GM10266 (cell line): Measurements from ENCODE around the gene SPPL2A.
"Not testable (repeated sequence)": the region's sequence is repeated elsewhere in the genome, so short reads cannot be mapped to it uniquely, and the experiment has no call there.

Experiments
- DNase-seq: peaks from one replicate; pipeline ENCODE4 v3.0.0; 2012; ENCODE audit errors: extremely low spot score
- TF ChIP-seq, protein P1 (sequence below): IDR thresholded peaks from 2 replicates; pipeline ENCODE4 v1.5.1; 2012; ENCODE audit warnings: mild to moderate bottlenecking, low read depth; ENCODE audit not compliant: control insufficient read depth, insufficient read depth; ENCODE audit errors: missing control alignments

SPPL2A gene, protein sequence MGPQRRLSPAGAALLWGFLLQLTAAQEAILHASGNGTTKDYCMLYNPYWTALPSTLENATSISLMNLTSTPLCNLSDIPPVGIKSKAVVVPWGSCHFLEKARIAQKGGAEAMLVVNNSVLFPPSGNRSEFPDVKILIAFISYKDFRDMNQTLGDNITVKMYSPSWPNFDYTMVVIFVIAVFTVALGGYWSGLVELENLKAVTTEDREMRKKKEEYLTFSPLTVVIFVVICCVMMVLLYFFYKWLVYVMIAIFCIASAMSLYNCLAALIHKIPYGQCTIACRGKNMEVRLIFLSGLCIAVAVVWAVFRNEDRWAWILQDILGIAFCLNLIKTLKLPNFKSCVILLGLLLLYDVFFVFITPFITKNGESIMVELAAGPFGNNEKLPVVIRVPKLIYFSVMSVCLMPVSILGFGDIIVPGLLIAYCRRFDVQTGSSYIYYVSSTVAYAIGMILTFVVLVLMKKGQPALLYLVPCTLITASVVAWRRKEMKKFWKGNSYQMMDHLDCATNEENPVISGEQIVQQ

DNA sequence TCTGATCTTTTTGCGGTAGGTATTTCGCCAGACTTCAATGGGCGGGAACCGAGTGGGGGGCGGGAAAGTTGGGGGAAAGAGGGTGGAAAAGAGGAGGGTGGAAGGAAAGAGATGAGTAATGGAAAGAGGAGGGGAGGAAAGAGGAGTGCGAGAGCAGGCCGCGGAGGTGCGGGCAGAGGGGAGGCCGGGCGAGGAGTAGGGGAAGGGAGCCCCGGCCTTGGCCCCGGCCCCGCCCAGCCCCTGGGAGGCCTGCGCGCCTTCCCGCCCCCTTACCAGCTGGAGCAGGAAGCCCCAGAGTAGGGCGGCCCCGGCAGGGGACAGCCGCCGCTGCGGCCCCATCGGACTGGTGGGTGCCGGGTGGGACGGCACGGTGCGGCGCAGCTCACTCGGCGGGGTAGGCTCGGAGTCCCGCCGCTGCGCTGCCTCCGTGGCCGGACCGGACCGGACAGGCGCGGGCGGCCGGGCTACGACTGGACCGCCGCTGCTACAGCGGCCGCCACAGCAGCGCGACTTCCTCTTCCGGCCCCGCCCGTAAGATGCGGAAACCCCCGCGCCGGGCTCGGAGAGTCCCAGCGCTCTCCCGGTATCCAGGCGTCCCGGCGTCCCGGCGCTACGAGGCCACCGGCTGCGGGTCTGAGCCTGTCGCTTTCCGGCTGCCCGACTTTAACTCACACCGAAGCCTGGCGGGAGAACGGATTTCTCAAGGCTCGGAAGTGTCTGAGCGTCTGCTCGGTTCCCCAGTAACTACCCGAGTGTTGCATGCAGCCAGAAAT is at the start of gene SPPL2A:
TSS of gene SPPL2A (minus strand) at position 512 of the 773 bp plus-strand sequence. CDS start at position 339, 173 bp downstream.
- peak; percentile 93 for DNase-seq
- TF ChIP-seq, protein P1, sequence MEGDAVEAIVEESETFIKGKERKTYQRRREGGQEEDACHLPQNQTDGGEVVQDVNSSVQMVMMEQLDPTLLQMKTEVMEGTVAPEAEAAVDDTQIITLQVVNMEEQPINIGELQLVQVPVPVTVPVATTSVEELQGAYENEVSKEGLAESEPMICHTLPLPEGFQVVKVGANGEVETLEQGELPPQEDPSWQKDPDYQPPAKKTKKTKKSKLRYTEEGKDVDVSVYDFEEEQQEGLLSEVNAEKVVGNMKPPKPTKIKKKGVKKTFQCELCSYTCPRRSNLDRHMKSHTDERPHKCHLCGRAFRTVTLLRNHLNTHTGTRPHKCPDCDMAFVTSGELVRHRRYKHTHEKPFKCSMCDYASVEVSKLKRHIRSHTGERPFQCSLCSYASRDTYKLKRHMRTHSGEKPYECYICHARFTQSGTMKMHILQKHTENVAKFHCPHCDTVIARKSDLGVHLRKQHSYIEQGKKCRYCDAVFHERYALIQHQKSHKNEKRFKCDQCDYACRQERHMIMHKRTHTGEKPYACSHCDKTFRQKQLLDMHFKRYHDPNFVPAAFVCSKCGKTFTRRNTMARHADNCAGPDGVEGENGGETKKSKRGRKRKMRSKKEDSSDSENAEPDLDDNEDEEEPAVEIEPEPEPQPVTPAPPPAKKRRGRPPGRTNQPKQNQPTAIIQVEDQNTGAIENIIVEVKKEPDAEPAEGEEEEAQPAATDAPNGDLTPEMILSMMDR: no peak

DNA sequence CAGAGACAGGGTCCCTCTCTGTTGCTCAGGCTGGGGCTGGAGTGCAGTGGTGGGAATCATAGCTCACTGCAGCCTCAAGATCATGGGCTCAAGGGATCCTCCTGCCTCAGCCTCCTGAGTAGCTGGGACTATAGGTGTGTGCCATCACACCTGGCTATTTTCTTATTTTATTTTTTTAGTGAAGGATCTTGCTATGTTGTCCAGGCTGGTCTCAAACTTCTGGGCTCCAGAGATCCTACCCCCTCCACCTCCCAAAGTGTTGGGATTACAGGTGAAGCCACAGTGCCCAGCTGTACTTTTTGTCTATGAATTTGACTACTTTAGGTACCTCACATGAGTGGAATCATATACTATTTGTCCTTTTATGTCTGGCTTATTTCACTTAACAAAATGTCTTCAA is 49.1 kb upstream of the SPPL2A start:
- TF ChIP-seq, protein P1: no peak
- no peak for DNase-seq

DNA sequence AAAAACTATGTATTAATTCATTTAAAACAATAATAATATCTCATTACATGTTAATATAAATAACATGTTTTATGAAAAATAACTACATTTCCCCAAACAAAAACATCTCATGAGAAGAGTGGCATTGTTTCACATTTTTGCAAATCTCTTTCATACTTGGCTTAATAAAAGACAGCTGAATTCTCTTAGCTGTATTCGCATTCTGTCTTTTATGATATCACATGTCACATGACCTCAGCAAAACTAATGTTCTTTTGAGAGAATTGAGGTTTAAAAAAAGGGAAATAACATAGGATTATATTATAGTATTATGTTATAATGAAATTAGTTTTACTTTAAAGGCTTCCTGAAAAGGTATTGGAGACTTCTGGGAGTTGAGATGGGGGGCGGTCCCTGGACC is 48.4 kb upstream of the SPPL2A start:
- TF ChIP-seq, protein P1: no peak
- no peak for DNase-seq

DNA sequence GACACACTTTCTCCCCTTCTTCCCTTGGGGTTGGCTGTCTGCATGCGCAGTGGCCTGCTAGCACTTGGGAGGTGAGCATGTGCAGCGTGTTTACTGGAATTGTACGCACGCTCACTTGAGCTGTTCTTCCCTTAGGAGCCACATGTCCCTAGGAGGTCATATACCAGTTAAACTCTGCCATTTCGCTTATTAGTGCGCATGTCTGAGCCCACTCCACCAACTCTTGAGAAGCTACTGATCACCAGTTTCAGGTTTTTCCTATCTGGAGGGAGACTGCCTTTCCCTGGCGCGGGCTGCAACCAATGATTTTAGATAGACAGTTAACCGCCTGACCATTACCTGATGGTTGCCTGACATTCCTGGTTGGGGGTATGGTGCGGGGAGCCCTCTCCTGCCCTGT is 47.6 kb upstream of the SPPL2A start:
- no peak for DNase-seq
- TF ChIP-seq, protein P1: no peak

DNA sequence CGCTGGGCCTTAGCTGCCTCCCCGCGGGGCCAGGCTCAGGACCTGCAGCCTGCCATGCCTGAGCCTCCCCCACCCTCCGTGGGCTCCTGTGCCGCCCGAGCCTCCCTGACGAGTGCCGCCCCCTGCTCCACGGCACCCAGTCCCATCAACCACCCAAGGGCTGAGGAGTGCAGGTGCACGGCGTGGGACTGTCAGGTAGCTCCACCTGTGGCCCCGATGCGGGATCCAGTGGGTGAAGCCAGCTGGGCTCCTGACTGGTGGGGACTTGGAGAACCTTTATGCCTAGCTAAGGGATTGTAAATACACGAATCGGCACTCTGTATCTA is 46.6 kb upstream of the SPPL2A start:
- DNase-seq: not testable (repeated sequence)

DNA sequence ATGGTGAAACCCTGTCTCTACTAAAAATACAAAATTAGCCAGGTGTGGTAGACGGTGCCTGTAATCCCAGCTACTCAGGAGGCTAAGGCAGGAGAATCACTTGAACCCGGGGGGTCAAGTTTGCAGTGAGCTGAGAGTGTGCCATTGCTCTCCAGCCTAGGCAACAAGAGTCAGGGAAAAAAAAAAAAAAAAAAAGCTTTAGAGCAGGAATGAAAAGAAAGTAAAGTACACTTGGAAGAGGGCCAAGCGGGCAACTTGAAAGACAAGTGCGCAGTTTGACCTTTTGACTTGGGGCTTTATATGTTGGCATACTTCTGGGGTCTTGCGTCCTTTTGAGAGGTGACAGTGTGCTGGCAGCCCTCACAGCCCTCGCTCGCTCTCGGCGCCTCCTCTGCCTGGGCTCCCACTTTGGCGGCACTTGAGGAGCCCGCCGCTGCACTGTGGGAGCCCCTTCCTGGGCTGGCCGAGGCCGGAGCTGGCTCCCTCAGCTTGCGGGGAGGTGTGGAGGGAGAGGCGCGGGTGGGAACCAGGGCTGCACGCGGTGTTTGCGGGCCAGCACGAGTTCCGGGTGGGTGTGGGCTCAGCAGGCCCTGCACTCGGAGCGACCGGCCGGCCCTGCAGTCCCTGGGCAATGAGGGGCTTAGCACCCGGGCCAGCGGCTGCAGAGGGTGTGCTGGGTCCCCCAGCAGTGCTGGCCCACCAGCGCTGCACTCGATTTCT is 46.1 kb upstream of the SPPL2A start:
- not testable (repeated sequence) for DNase-seq

DNA sequence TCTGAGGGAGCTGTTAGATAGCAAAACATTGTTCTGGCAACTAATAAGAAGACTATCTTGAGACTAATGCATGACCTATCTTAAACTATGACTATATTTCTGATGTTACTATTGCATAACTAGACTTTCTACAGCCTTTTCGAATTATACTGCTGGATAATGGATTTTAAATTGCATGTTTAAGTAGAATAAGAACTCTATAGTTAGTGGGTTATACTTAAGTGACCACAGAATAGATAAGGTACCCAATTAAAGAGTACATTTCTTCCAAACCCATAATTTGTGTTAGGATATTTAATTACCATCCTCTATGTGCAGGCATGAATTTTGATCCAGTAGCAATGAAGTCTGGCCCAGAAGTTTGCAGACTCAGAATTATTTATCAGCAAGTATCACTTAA is 44.6 kb upstream of the SPPL2A start:
- TF ChIP-seq, protein P1: no peak
- no peak for DNase-seq

DNA sequence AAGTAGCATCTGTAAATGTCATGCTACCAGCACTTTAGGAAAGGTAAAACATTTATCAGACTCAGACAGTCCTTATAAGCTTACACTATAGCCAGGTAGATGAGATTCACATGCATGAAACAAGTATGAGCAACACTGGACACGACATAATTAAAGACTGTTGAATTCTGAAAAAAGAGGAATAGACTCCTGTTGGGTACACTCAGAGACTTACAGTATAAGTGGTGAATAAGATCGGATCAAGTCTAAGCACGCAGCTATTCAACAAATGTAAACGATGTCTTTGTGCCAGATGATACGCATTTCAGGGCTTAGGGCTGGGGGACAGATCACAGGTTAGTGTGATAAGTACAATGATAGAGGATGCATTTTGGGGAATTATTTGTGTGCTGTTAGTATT is 43.2 kb upstream of the SPPL2A start:
- TF ChIP-seq, protein P1: no peak
- DNase-seq: no peak
